Panc1 (cell line): ENCODE data around the gene UBE2U. TPM values are rescaled to one million over a fixed set of nuclear protein-coding genes. Genes with fewer than 3 reads are reported as not detected.

Experiments
- ATAC-seq: fragments of 200-7000 bp; cut with Tn5 transposase; 2 replicates; pipeline ENCODE4 v1.9.1; 2020; ENCODE audit warnings: mild to moderate bottlenecking, moderate library complexity
- BruUV-seq: library from RNA; stranded (reverse); fragments of 400-500 nt; replicated peaks from 2 replicates; lab custom pipeline; 2021; lab: Mats Ljungman, UMichigan
- CTCF ChIA-PET: fragments of 300-600 bp; sonication (Branson Sonifier 250); formaldehyde crosslinking; loops from one replicate; lab custom pipeline; 2022; ENCODE audit warnings: antibody characterized with exemption; lab: Charles Lee
- POLR2A ChIA-PET: fragments of 300-600 bp; sonication (Branson Sonifier 250); formaldehyde crosslinking; loops from one replicate; lab custom pipeline; 2022; ENCODE audit warnings: antibody characterized with exemption; lab: Charles Lee
- DNase-seq: peaks from one replicate; pipeline ENCODE4 v3.0.0-alpha.2; 2010; ENCODE audit warnings: low read depth, low spot score
- H3K27ac ChIP-seq: 2 replicates; pipeline ENCODE4 v1.5.1; 2011; ENCODE audit warnings: mild to moderate bottlenecking, low read length, inconsistent platforms
- H3K27me3 ChIP-seq: fragments of 200-500 bp; sonication (Bioruptor generic); 2 replicates; pipeline ENCODE4 v1.6.0; 2014; ENCODE audit warnings: low read length, inconsistent platforms; ENCODE audit not compliant: control insufficient read depth, insufficient read depth
- H3K36me3 ChIP-seq: fragments of 200-500 bp; sonication (Bioruptor generic); 2 replicates; pipeline ENCODE4 v1.5.1; 2014; ENCODE audit warnings: inconsistent platforms, mild to moderate bottlenecking, low read length, moderate library complexity; ENCODE audit not compliant: control insufficient read depth, insufficient read depth
- H3K4me1 ChIP-seq: 2 replicates; pipeline ENCODE4 v1.5.1; 2011; ENCODE audit warnings: inconsistent platforms, mild to moderate bottlenecking, low read length, moderate library complexity; ENCODE audit not compliant: control insufficient read depth, insufficient read depth
- H3K4me3 ChIP-seq, 2 experiments: 2 replicates each; pipeline ENCODE4 v1.5.1; 2011 to 2012; ENCODE audit warnings: low read depth in 2 of 2, low read length in 2 of 2, mild to moderate bottlenecking in 2 of 2, inconsistent platforms in 1 of 2, moderate library complexity in 1 of 2
- H3K9me3 ChIP-seq: fragments of 200-500 bp; sonication (Bioruptor generic); 2 replicates; pipeline ENCODE4 v1.5.1; 2014; ENCODE audit warnings: low read depth, mild to moderate bottlenecking, inconsistent platforms, low read length, moderate library complexity; ENCODE audit not compliant: control insufficient read depth, insufficient read depth
- POLR2AphosphoS5 ChIP-seq: IDR thresholded peaks from 2 replicates; pipeline ENCODE4 v1.6.1; 2012; ENCODE audit warnings: mild to moderate bottlenecking, low read depth, low read length, moderate library complexity
- SIN3A ChIP-seq: IDR thresholded peaks from 2 replicates; pipeline ENCODE4 v1.6.1; 2012; ENCODE audit warnings: low read depth, mild to moderate bottlenecking, low read length, moderate library complexity, borderline replicate concordance; ENCODE audit not compliant: insufficient read depth
- TCF7L2 ChIP-seq: IDR thresholded peaks from 2 replicates; pipeline ENCODE4 v1.6.1; 2011; ENCODE audit warnings: mild to moderate bottlenecking, low read depth, low read length, inconsistent platforms
- in situ Hi-C: cut with HindIII; loops from 2 replicates; pipeline ENCODE4 v1.10.0; 2016; ENCODE audit warnings: low sequenced_read_pairs, low pct_unique_long_range_greater_than_20kb
- intact Hi-C: fragments of 100-400 bp; cut with micrococcal nuclease; formaldehyde crosslinking; loops from one replicate; pipeline ENCODE4 v1.10.0; 2022; ENCODE audit not compliant: unreplicated experiment
- total RNA-seq: library from RNA; stranded (reverse); gene quantifications from one replicate; pipeline ENCODE4 v1.2.1, GENCODE V29; 2021; ENCODE audit not compliant: unreplicated experiment
- TF ChIP-seq, protein P1 (sequence below), 2 experiments: IDR thresholded peaks; 2 replicates each; pipeline ENCODE4 v1.6.1; 2011 to 2012; ENCODE audit warnings: low read depth in 2 of 2, control low read depth in 1 of 2, low read length in 1 of 2, mild to moderate bottlenecking in 1 of 2, moderate library complexity in 1 of 2; ENCODE audit not compliant: insufficient read depth in 1 of 2
- TF ChIP-seq, protein P2 (sequence below): fragments of 450-650 bp; IDR thresholded peaks from 2 replicates; pipeline ENCODE4 v1.5.1; 2017; ENCODE audit warnings: mild to moderate bottlenecking

The UBE2U gene
- total RNA-seq, 1 experiment from 2014 or later: not detected

DNA sequence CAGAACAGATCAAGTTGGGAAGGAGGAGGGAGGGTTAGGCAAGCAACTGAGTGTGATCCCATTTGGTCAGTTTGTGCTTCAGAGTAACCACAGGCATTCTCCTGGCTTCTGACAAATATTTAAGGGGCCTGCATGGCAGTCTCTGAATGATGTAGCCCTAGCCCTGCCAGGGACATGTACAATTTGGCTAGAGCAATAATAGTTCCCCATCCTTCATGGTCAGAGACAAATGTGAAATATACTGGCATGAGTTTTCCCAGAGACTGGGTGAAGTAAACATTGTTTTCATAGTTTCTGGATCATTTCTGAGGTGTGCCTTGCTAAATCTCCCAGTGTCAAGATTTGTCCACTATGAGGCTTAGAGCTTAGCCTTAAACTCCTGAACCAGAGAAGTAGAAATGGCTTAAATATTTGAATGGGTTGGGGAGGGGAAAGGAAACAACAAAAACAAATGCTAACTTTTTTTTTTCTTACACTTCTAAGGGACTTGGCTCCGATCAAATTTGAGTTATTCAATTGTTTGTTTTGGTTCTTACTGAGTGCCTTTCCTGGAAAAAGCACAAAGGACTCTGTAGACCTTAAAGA lies 42.0 kb upstream of the UBE2U start:
- H3K27me3 ChIP-seq: no peaks in the 10 kb centered on the region
- ATAC-seq (no peak), DNase-seq (no peak)
- TF ChIP-seq SIN3A: no peak
- TF ChIP-seq, protein P1, sequence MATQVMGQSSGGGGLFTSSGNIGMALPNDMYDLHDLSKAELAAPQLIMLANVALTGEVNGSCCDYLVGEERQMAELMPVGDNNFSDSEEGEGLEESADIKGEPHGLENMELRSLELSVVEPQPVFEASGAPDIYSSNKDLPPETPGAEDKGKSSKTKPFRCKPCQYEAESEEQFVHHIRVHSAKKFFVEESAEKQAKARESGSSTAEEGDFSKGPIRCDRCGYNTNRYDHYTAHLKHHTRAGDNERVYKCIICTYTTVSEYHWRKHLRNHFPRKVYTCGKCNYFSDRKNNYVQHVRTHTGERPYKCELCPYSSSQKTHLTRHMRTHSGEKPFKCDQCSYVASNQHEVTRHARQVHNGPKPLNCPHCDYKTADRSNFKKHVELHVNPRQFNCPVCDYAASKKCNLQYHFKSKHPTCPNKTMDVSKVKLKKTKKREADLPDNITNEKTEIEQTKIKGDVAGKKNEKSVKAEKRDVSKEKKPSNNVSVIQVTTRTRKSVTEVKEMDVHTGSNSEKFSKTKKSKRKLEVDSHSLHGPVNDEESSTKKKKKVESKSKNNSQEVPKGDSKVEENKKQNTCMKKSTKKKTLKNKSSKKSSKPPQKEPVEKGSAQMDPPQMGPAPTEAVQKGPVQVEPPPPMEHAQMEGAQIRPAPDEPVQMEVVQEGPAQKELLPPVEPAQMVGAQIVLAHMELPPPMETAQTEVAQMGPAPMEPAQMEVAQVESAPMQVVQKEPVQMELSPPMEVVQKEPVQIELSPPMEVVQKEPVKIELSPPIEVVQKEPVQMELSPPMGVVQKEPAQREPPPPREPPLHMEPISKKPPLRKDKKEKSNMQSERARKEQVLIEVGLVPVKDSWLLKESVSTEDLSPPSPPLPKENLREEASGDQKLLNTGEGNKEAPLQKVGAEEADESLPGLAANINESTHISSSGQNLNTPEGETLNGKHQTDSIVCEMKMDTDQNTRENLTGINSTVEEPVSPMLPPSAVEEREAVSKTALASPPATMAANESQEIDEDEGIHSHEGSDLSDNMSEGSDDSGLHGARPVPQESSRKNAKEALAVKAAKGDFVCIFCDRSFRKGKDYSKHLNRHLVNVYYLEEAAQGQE (IDR thresholded peaks at IDR 0.05; ENCODE audit: insufficient read depth in 1 of 2, low read depth in 2 of 2, low read length in 1 of 2): no peak
- TF ChIP-seq, protein P2, sequence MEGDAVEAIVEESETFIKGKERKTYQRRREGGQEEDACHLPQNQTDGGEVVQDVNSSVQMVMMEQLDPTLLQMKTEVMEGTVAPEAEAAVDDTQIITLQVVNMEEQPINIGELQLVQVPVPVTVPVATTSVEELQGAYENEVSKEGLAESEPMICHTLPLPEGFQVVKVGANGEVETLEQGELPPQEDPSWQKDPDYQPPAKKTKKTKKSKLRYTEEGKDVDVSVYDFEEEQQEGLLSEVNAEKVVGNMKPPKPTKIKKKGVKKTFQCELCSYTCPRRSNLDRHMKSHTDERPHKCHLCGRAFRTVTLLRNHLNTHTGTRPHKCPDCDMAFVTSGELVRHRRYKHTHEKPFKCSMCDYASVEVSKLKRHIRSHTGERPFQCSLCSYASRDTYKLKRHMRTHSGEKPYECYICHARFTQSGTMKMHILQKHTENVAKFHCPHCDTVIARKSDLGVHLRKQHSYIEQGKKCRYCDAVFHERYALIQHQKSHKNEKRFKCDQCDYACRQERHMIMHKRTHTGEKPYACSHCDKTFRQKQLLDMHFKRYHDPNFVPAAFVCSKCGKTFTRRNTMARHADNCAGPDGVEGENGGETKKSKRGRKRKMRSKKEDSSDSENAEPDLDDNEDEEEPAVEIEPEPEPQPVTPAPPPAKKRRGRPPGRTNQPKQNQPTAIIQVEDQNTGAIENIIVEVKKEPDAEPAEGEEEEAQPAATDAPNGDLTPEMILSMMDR: no peak
- no peak for TF ChIP-seq POLR2AphosphoS5
- no peak for TF ChIP-seq TCF7L2
- ChIA-PET POLR2A (no interaction called here), CTCF (no interaction called here)
- no peak overlapping the region for H3K27ac ChIP-seq
- H3K4me3 ChIP-seq: no peak overlapping the region
- H3K4me1 ChIP-seq: no peaks in the 10 kb centered on the region
- H3K9me3 ChIP-seq: no peaks in the 10 kb centered on the region
- in situ Hi-C loops: no loop called here
- BruUV-seq: no TSS peak
- intact Hi-C loops: no loop called here
- no peaks in the 10 kb centered on the region for H3K36me3 ChIP-seq

GRCh38 chr1:64162151-64162550 lies 41.3 kb upstream of the UBE2U start:
- intact Hi-C loops (no loop called here), in situ Hi-C loops (no loop called here)
- no peak for ATAC-seq
- CTCF ChIA-PET: no interaction called here
- Histone ChIP-seq H3K27me3 (no peaks in the 10 kb centered on the region), H3K27ac (no peak overlapping the region), H3K9me3 (no peaks in the 10 kb centered on the region), H3K4me1 (no peaks in the 10 kb centered on the region), H3K4me3 (no peak overlapping the region), H3K36me3 (no peaks in the 10 kb centered on the region)
- BruUV-seq: no TSS peak
- no peak for TF ChIP-seq POLR2AphosphoS5
- TF ChIP-seq SIN3A: no peak
- TF ChIP-seq, protein P1 (IDR thresholded peaks at IDR 0.05; ENCODE audit: insufficient read depth in 1 of 2, low read depth in 2 of 2, low read length in 1 of 2): no peak
- TF ChIP-seq TCF7L2: no peak
- TF ChIP-seq, protein P2: no peak
- POLR2A ChIA-PET: no interaction called here
- no peak for DNase-seq
